ENCODE results near the gene PPIE. TPM values are rescaled to one million over a fixed set of nuclear protein-coding genes. Genes with fewer than 3 reads are reported as not detected.

PPIE gene
- total RNA-seq, 1 experiment from 2014 or later: 36.3 TPM

DNA sequence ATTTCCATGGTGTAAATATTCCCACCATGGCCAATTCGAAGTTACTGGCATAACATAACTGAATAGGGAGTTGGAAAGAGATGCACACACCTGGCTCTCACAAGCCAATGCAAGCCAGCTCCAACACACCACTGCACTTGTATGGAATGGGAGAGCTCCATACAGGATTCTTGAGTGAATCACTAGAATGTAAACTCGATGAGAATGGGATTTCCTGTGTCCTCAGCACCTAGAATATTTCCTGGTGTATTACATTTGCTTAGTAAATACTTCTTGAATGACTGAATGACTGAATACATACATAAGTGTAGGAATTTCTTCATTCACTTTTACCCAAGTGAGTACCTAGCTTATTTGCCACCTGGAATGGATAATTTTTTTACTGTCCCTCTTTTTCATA, 16.2 kb upstream of the PPIE start:
- no peak overlapping the region for H3T11ph ChIP-seq (ENCODE audit: low read length)
- H3K18ac ChIP-seq (ENCODE audit: insufficient read length, low read depth, low read length): no peak overlapping the region
- no peak overlapping the region for H3K4ac ChIP-seq (ENCODE audit: low read depth, low read length)
- no peak overlapping the region for H2BK120ac ChIP-seq (ENCODE audit: low read depth, low read length, poor library complexity, severe bottlenecking)
- no peak overlapping the region for H2AK5ac ChIP-seq (ENCODE audit: insufficient read length, low read length)
- H3K36me3 Mint-ChIP-seq (ENCODE audit: insufficient read depth in 1 of 3, low read depth in 3 of 3): no peaks in the 10 kb centered on the region
- H4K91ac ChIP-seq (ENCODE audit: insufficient read length, low read depth, low read length): no peak overlapping the region
- no peaks in the 10 kb centered on the region for H3K4me1 Mint-ChIP-seq
- H4K8ac ChIP-seq (replicated peaks; ENCODE audit: insufficient read length, low read depth, low read length): no peak overlapping the region
- no peak overlapping the region for H3K4me2 ChIP-seq (ENCODE audit: insufficient read depth, insufficient read length, low read length)
- H3K14ac ChIP-seq (ENCODE audit: insufficient read depth, low read length): no peak overlapping the region
- H3K27ac Mint-ChIP-seq: no peak overlapping the region
- no peak overlapping the region for H2AFZ ChIP-seq (ENCODE audit: low read length)
- no peaks in the 10 kb centered on the region for H3K79me1 ChIP-seq (ENCODE audit: insufficient read depth, low read depth, low read length, poor library complexity, severe bottlenecking)
- H4K5ac ChIP-seq (ENCODE audit: insufficient read length, low read depth, low read length): no peak overlapping the region
- no peak overlapping the region for H2BK5ac ChIP-seq (ENCODE audit: insufficient read length, low read length)
- no peak overlapping the region for H2BK15ac ChIP-seq (ENCODE audit: low read depth, low read length)
- H3K9me3 ChIP-seq (ENCODE audit: control insufficient read depth, low read depth, low read length): no peaks in the 10 kb centered on the region
- no peaks in the 10 kb centered on the region for H4K20me1 ChIP-seq (ENCODE audit: control insufficient read depth, insufficient read depth, insufficient read length)
- no peaks in the 10 kb centered on the region; a peak in 1 of 5 replicates for H3K9me3 Mint-ChIP-seq
- no peak overlapping the region for H2BK20ac ChIP-seq (ENCODE audit: low read depth, low read length, poor library complexity, severe bottlenecking)
- peaks cover 95% of the 10 kb centered on the region for H3K27me3 Mint-ChIP-seq (ENCODE audit: low read depth)
- no CpG with 5 or more reads among the region's 2 CpGs for WGBS (ENCODE audit: extremely low coverage, insufficient read length, low lambda C conversion rate)
- no peak overlapping the region for H3K9ac ChIP-seq (ENCODE audit: extremely low read depth, insufficient read length, low read length)
- H3K4me1 ChIP-seq (ENCODE audit: insufficient read depth, low read length): no peaks in the 10 kb centered on the region
- H3K27me3 ChIP-seq (ENCODE audit: insufficient read depth, low read length): peaks cover 23% of the 10 kb centered on the region
- no peaks in the 10 kb centered on the region for H3K79me2 ChIP-seq (ENCODE audit: insufficient read depth, low read length)
- H3K4me3 Mint-ChIP-seq: no peak overlapping the region
- H3K23ac ChIP-seq (ENCODE audit: insufficient read length, low read depth, low read length): no peak overlapping the region
- H3K27ac ChIP-seq (ENCODE audit: insufficient read length, low read depth, low read length): no peak overlapping the region
- DNase-seq: no peak
- no peaks in the 10 kb centered on the region for H3K23me2 ChIP-seq (ENCODE audit: insufficient read length, low read depth, low read length, poor library complexity, severe bottlenecking)
- H3K56ac ChIP-seq (ENCODE audit: insufficient read length, low read depth, low read length): no peak overlapping the region
- no peak overlapping the region for H2BK12ac ChIP-seq (ENCODE audit: insufficient read length, low read depth, low read length)
- TF ChIP-seq, protein P1, sequence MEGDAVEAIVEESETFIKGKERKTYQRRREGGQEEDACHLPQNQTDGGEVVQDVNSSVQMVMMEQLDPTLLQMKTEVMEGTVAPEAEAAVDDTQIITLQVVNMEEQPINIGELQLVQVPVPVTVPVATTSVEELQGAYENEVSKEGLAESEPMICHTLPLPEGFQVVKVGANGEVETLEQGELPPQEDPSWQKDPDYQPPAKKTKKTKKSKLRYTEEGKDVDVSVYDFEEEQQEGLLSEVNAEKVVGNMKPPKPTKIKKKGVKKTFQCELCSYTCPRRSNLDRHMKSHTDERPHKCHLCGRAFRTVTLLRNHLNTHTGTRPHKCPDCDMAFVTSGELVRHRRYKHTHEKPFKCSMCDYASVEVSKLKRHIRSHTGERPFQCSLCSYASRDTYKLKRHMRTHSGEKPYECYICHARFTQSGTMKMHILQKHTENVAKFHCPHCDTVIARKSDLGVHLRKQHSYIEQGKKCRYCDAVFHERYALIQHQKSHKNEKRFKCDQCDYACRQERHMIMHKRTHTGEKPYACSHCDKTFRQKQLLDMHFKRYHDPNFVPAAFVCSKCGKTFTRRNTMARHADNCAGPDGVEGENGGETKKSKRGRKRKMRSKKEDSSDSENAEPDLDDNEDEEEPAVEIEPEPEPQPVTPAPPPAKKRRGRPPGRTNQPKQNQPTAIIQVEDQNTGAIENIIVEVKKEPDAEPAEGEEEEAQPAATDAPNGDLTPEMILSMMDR (conservative IDR thresholded peaks at IDR 0.05): no peak
